Esophagus muscularis mucosa (tissue), 4 donors: Measurements from ENCODE around the gene PPP3CA. TPM values are rescaled to one million over a fixed set of nuclear protein-coding genes. Genes with fewer than 3 reads are reported as not detected.

ENCODE experiments used
- DNase-seq: peaks from one replicate; pipeline ENCODE4 v3.0.0-alpha.2; 2017; ENCODE audit errors: extremely low spot score
- H3K27ac ChIP-seq, 4 donors: fragments of 200-600 bp; sonication (generic); replicated peaks in 1 of 4; 1 replicate in 3 of 4; 2 replicates in 1 of 4; pipeline ENCODE4 v1.5.1; 2016 to 2019; ENCODE audit warnings: mild to moderate bottlenecking in 1 of 4
- H3K27me3 ChIP-seq, 4 donors: fragments of 200-600 bp; sonication (generic); one replicate each; pipeline versions ENCODE4 v1.5.1 to v1.6.0; 2016 to 2019
- H3K36me3 ChIP-seq, 4 donors: fragments of 200-600 bp; sonication (generic); one replicate each; pipeline ENCODE4 v1.5.1; 2016 to 2019
- H3K4me1 ChIP-seq, 4 donors: fragments of 200-600 bp; sonication (generic); one replicate each; pipeline ENCODE4 v1.5.1; 2016 to 2019
- H3K4me3 ChIP-seq, 4 donors: fragments of 200-600 bp; sonication (generic); 1 replicate in 2 of 4; 2 replicates in 2 of 4; pipeline ENCODE4 v1.5.1; 2016 to 2019; ENCODE audit warnings: mild to moderate bottlenecking in 4 of 4, moderate library complexity in 1 of 4
- H3K9me3 ChIP-seq, 4 donors: fragments of 200-600 bp; sonication (generic); 1 replicate in 3 of 4; 2 replicates in 1 of 4; pipeline ENCODE4 v1.5.1; 2016 to 2019
- EP300 ChIP-seq: sonication (generic); formaldehyde crosslinking; IDR thresholded peaks from one replicate; pipeline ENCODE4 v1.6.1; 2017; ENCODE audit warnings: antibody characterized with exemption
- POLR2A ChIP-seq: fragments of 450-650 bp; IDR thresholded peaks from one replicate; pipeline ENCODE4 v1.6.1; 2017; ENCODE audit warnings: antibody characterized with exemption, moderate library complexity, mild to moderate bottlenecking, low read depth
- POLR2AphosphoS5 ChIP-seq, 2 donors: sonication (generic); formaldehyde crosslinking; IDR thresholded peaks; one replicate each; pipeline ENCODE4 v1.6.1; 2017; ENCODE audit warnings: antibody characterized with exemption in 2 of 2
- WGBS: methylation state at CpG from one replicate; pipeline ENCODE4 v1.1.5; 2018; 5-methylcytosine and 5-hydroxymethylcytosine counted together
- intact Hi-C: fragments of 100-400 bp; cut with DNase I; formaldehyde crosslinking; loops from one replicate; pipeline ENCODE4 v1.15.1; 2023
- total RNA-seq, 4 donors: library from RNA; depleted of rRNA; stranded (reverse); fragments of >200 nt; gene quantifications; one replicate each; pipeline versions ENCODE4 v1.1.0 to v1.2.1, GENCODE V29; 2016
- TF ChIP-seq, protein P1 (sequence below), 3 experiments: fragments of 200-600 bp in 2 of 3; fragments of 450-650 bp in 1 of 3; sonication (generic) in 2 of 3; IDR thresholded peaks; one replicate each; pipeline ENCODE4 v1.5.1; 2017 to 2019; ENCODE audit warnings: antibody characterized with exemption in 3 of 3, mild to moderate bottlenecking in 2 of 3, moderate library complexity in 1 of 3

Gene PPP3CA
- total RNA-seq, 4 donors from 2014 or later: 21.3 to 31.6 (median 23.3) TPM

GRCh38 chr4:101259876-101260275, 87.5 kb downstream of the PPP3CA start:
- peaks cover 8 to 35% (median 22%) of the 10 kb centered on the region in 4 donors for H3K4me1 ChIP-seq
- intact Hi-C loops: no loop called here
- H3K27me3 ChIP-seq: no peaks in the 10 kb centered on the region
- no peak for DNase-seq
- no peak overlapping the region for H3K4me3 ChIP-seq
- 42% methylated on average over 4 of the region's 4 CpGs for WGBS
- TF ChIP-seq POLR2AphosphoS5 (IDR thresholded peaks at IDR 0.05) (no peak), POLR2A (no peak), EP300 (no peak)
- TF ChIP-seq, protein P1, sequence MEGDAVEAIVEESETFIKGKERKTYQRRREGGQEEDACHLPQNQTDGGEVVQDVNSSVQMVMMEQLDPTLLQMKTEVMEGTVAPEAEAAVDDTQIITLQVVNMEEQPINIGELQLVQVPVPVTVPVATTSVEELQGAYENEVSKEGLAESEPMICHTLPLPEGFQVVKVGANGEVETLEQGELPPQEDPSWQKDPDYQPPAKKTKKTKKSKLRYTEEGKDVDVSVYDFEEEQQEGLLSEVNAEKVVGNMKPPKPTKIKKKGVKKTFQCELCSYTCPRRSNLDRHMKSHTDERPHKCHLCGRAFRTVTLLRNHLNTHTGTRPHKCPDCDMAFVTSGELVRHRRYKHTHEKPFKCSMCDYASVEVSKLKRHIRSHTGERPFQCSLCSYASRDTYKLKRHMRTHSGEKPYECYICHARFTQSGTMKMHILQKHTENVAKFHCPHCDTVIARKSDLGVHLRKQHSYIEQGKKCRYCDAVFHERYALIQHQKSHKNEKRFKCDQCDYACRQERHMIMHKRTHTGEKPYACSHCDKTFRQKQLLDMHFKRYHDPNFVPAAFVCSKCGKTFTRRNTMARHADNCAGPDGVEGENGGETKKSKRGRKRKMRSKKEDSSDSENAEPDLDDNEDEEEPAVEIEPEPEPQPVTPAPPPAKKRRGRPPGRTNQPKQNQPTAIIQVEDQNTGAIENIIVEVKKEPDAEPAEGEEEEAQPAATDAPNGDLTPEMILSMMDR (IDR thresholded peaks at IDR 0.05): no peak
- no peaks in the 10 kb centered on the region for H3K9me3 ChIP-seq
- H3K36me3 ChIP-seq: no peaks in the 10 kb centered on the region
- H3K27ac ChIP-seq: no peak overlapping the region

DNA sequence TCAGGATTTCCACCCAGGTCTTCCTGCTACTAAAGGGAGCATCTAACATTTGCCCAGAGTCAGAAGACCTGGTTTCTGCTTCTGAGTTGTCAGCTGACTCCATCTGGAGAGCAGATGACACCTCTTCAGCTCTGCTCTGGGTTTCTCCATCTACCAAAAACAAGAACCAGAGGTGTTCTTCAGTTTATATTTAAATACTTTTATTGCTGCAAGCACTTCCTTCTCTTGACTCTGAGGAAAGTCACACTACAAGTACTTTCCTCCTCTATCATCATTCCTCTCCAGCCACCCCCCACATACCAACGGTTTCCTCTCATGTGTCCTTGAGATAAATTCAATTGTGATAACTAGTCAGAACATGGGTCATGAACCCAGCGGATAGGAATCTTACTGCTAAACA, 88.4 kb downstream of the PPP3CA start:
- no peak overlapping the region for H3K4me3 ChIP-seq
- DNase-seq: no peak
- no peaks in the 10 kb centered on the region for H3K9me3 ChIP-seq
- no peak overlapping the region for H3K27ac ChIP-seq
- H3K36me3 ChIP-seq: no peaks in the 10 kb centered on the region
- WGBS: 61% methylated on average over 2 of the region's 2 CpGs
- H3K4me1 ChIP-seq: peaks cover 8 to 35% (median 22%) of the 10 kb centered on the region in 4 donors
- no peaks in the 10 kb centered on the region for H3K27me3 ChIP-seq
- TF ChIP-seq, protein P1 (IDR thresholded peaks at IDR 0.05): no peak
- intact Hi-C loops: no loop called here

GRCh38 chr4:101256222-101256621, 91.1 kb downstream of the PPP3CA start:
- no peak overlapping the region for H3K4me3 ChIP-seq
- DNase-seq: no peak
- H3K27me3 ChIP-seq: no peaks in the 10 kb centered on the region
- no peaks in the 10 kb centered on the region for H3K36me3 ChIP-seq
- no peak for TF ChIP-seq EP300
- TF ChIP-seq, protein P1 (IDR thresholded peaks at IDR 0.05): no peak
- no peak for TF ChIP-seq POLR2A
- TF ChIP-seq POLR2AphosphoS5 (IDR thresholded peaks at IDR 0.05): no peak
- intact Hi-C loops: no loop called here
- peaks cover 8 to 38% (median 27%) of the 10 kb centered on the region in 4 donors for H3K4me1 ChIP-seq
- H3K9me3 ChIP-seq: no peaks in the 10 kb centered on the region
- no peak overlapping the region for H3K27ac ChIP-seq

GRCh38 chr4:101254776-101255175, 92.5 kb downstream of the PPP3CA start:
- TF ChIP-seq POLR2AphosphoS5 (IDR thresholded peaks at IDR 0.05) (no peak), POLR2A (no peak), EP300 (no peak)
- TF ChIP-seq, protein P1 (IDR thresholded peaks at IDR 0.05): no peak
- DNase-seq: no peak
- Histone ChIP-seq H3K4me1 (peaks cover 8 to 24% (median 13%) of the 10 kb centered on the region in 4 donors), H3K27me3 (no peaks in the 10 kb centered on the region), H3K27ac (no peak overlapping the region), H3K36me3 (no peaks in the 10 kb centered on the region), H3K9me3 (no peaks in the 10 kb centered on the region), H3K4me3 (no peak overlapping the region)
- intact Hi-C loops: no loop called here
- 58% methylated on average over 4 of the region's 4 CpGs for WGBS

DNA sequence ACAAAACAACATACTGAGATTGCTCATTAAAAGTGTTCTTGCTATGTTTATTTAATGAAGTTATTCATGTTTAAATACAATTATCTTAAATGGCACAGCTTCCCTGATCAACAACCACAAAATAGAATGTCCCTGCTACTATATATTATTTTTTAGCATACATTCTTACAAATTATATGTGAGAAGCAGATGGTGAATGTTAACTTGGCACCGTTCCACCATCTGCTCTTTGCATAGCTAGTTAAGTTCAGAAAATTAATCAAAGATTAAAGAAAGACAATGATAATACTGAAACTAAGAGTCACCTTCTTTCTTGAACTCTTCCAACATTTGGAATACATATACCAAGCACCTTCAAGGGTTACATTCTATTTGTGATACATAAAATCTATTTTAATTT, 94.2 kb downstream of the PPP3CA start:
- no peaks in the 10 kb centered on the region for H3K36me3 ChIP-seq
- WGBS: 48% methylated on average over 1 of the region's 1 CpG
- H3K27ac ChIP-seq: no peak overlapping the region
- no peaks in the 10 kb centered on the region for H3K27me3 ChIP-seq
- TF ChIP-seq EP300 (no peak), POLR2A (no peak), POLR2AphosphoS5 (IDR thresholded peaks at IDR 0.05) (no peak)
- TF ChIP-seq, protein P1 (IDR thresholded peaks at IDR 0.05): no peak
- peaks cover 4 to 14% (median 7%) of the 10 kb centered on the region in 4 donors for H3K4me1 ChIP-seq
- no peaks in the 10 kb centered on the region for H3K9me3 ChIP-seq
- intact Hi-C loops: no loop called here
- DNase-seq: no peak
- H3K4me3 ChIP-seq: no peak overlapping the region
